ENCODE results near the gene PILRB.

Gene PILRB

GRCh38 chr7:100407285-100408180, 49.6 kb downstream of the PILRB start:
- no peak for DNase-seq (ENCODE audit: low read depth in 2 of 2)

DNA sequence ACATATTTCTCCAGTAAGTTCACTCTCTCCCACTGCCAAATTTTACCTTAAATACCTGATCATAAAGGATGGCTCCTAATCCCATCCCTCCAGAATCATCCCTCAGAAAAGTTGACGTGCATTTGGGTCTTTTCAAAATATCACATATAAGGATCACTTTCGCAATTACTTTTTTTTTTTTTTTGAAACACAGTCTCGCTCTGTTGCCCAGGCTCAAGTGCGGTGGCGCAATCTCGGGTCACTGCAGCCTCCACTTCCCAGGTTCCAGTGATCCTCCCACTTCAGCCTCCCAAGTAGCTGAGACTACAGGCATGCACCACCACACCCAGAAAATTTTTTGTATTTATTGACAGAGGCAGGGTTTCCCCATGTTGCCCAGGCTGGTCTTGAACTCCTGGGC, 53.2 kb downstream of the PILRB start:
- DNase-seq (ENCODE audit: low read depth in 2 of 2), result no peak

DNA sequence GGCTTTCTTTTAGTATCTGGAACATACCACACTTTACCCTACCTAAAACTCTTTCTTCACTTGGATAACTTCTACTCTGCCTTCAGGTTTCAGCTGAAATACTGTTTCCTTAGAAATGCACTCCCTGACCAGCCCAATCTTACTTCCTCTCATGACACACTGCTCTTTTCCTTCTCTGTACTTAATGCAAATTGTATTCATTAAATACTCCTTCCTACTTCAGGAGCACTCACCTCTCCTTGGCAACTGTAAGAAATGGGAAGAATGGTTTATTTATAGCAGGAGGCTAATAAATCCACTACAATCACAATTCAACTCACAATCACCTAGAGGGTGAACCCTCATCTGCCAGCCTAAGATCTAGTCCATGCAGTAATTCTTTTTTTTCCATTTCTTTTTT, 55.4 kb downstream of the PILRB start:
- DNase-seq (ENCODE audit: low read depth in 2 of 2), result no peak

DNA sequence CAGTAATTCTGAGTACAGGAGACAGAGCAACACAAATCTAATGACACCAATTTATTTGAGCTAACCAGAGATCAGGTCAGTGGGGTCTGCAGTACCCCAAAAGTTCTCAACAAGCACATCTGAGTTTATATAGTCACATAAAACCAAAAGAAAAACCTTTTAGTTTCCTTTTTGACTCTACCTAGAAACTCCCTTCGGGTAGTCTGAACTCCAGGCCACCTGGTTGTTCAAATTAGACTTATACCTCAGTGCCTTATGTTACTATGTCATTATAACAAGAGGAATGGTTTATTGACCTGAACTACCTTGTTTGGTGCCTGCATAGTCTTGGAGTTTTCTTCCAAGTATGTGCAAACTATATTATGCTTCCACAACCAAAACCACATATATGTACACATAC, 56.0 kb downstream of the PILRB start:
- DNase-seq (ENCODE audit: low read depth in 2 of 2), result no peak

DNA sequence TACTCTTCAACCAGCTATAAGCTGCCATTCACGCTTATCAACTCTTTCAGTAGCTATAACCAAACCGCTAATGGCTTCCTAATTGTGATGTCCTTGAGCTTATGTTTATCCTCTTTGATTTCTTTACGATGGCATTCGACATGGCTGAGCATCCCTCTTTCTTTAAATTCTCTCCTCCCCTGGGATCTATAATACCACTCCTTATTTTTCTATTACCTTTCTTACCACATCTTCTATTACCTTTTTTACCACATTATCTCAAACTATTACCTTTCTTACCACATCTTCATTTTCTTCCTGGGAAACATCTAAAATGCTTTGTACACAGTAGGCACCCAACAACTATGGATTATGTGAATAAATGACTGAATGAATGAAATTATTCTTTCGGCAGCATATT, 57.5 kb downstream of the PILRB start:
- DNase-seq (ENCODE audit: low read depth in 2 of 2), result no peak

Measured in stimulated activated CD4-positive, alpha-beta T cell treated with anti-CD3 and anti-CD28 coated beads, Interleukin-12 subunit alpha, Interleukin-12 subunit beta, amount 100 ng/mL, for 24 hours (primary cell).